Heart left ventricle (tissue), 13 donors: ENCODE measurements around the gene ABTB2.

ENCODE experiments used
- POLR2A ChIP-seq, 2 donors: fragments of 450-650 bp; IDR thresholded peaks; one replicate each; pipeline ENCODE4 v1.6.1; 2017; ENCODE audit warnings: antibody characterized with exemption in 2 of 2, mild to moderate bottlenecking in 2 of 2, moderate library complexity in 2 of 2
- TF ChIP-seq, protein P1 (sequence below), 12 donors: fragments of 200-600 bp; sonication (generic) in 4 of 12; IDR thresholded peaks; one replicate each; pipeline versions ENCODE4 v1.5.0 to v1.8.0; 2018 to 2022; ENCODE audit warnings: antibody characterized with exemption in 12 of 12, mild to moderate bottlenecking in 5 of 12
- donor health status: ischemic (EF 13 %, LVEDD 7.1; RV severe dilation, severe dysfunction).
- donor health status: DM: no; HTN: yes; CAD: no.
- donor health status: DM: no; HTN: no; CAD: no.
- donor health status: ischemic (EF 25% LVEDD 6.9; RV normal size, moderate dysfunction).
- donor health status: ischemic (EF 25% LVEDD 5.7; RV mildly dilated, moderate dysfunction).
- donor health status: ischemic (EF 35%, LVEDD 5.7; RV mildly dilated, moderate dysfunction).
- donor health status: nonischemic (EF 11% LVEDD 7.7; RV severe dilation, severe dysfunction).
- donor health status: DM: yes; HTN: yes; CAD: no.
- donor health status: PGD.
- donor health status: ischemic (EF 29% LVEDD 5.4; RV normal size, mild dysfunction).
- donor health status: nonischemic (EF 23%, LVEDD 6.1; RV moderate dilation, normal function).

DNA sequence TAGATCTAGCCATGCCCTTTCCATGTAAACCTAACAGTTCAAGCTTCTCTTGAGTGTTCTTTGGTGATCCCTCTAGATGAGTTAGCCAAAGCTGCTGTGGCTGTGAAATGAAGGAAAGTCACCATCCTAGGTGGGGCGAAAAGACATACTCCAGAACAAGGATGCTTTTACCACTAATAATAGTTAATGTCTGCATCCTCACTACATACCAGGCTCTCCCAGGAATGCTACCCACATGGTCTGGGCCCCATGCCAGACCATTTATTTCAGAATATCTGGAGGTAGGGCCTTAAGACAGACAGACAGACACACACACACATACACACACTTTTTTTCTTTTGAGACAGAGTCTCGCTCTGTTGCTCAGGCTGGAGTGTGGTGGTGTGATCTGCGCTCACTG lies 14.7 kb downstream of the ABTB2 start:
- TF ChIP-seq POLR2A (IDR thresholded peaks at IDR 0.05) = no peak
- TF ChIP-seq, protein P1, sequence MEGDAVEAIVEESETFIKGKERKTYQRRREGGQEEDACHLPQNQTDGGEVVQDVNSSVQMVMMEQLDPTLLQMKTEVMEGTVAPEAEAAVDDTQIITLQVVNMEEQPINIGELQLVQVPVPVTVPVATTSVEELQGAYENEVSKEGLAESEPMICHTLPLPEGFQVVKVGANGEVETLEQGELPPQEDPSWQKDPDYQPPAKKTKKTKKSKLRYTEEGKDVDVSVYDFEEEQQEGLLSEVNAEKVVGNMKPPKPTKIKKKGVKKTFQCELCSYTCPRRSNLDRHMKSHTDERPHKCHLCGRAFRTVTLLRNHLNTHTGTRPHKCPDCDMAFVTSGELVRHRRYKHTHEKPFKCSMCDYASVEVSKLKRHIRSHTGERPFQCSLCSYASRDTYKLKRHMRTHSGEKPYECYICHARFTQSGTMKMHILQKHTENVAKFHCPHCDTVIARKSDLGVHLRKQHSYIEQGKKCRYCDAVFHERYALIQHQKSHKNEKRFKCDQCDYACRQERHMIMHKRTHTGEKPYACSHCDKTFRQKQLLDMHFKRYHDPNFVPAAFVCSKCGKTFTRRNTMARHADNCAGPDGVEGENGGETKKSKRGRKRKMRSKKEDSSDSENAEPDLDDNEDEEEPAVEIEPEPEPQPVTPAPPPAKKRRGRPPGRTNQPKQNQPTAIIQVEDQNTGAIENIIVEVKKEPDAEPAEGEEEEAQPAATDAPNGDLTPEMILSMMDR (IDR thresholded peaks at IDR 0.05) = no peak
